Activated naive CD4-positive, alpha-beta T cell treated with Interleukin-2 at 50 U/mL for 16 hours (primary cell): ENCODE measurements around the gene TPSD1.
"Not testable (repeated sequence)": the region's sequence is repeated elsewhere in the genome, so short reads cannot be mapped to it uniquely, and the experiment has no call there.

Experiments used
- DNase-seq: peaks from one replicate; pipeline ENCODE4 v3.0.0-alpha.2; 2020

The TPSD1 gene

GRCh38 chr16:1221628-1222552 is 34.0 kb upstream of the TPSD1 start:
- DNase-seq = no peak

GRCh38 chr16:1222553-1223354 is 33.1 kb upstream of the TPSD1 start:
- no peak for DNase-seq

- DNase-seq = no peak
Measured at GRCh38 chr16:1223355-1224214, 32.3 kb upstream of the TPSD1 start.

GRCh38 chr16:1224558-1224957 is 31.3 kb upstream of the TPSD1 start:
- no peak for DNase-seq

- no peak for DNase-seq
Measured at GRCh38 chr16:1225051-1225451, 30.8 kb upstream of the TPSD1 start, which contains the start of gene TPSG1. Gene TPSG1 (minus strand): TSS chr16:1225268. CDS start chr16:1225252, 16 bp downstream.

GRCh38 chr16:1225728-1226311 is 30.0 kb upstream of the TPSD1 start:
- DNase-seq = not testable (repeated sequence)

- DNase-seq = not testable (repeated sequence)
Measured at GRCh38 chr16:1226692-1227091, 29.2 kb upstream of the TPSD1 start.

- DNase-seq = not testable (repeated sequence)
Measured at GRCh38 chr16:1228227-1228626, 27.6 kb upstream of the TPSD1 start.

- not testable (repeated sequence) for DNase-seq
Measured at GRCh38 chr16:1229476-1229875, 26.4 kb upstream of the TPSD1 start.

GRCh38 chr16:1230084-1230470 is 25.8 kb upstream of the TPSD1 start, which contains the start of gene TPSB2:
Gene TPSB2 (minus strand): TSS chr16:1230184. CDS start chr16:1229951, 233 bp downstream.
- DNase-seq = not testable (repeated sequence)

- DNase-seq = not testable (repeated sequence)
Measured at GRCh38 chr16:1230471-1231212, 25.2 kb upstream of the TPSD1 start.

GRCh38 chr16:1231301-1231700 is 24.6 kb upstream of the TPSD1 start:
- not testable (repeated sequence) for DNase-seq

- DNase-seq = not testable (repeated sequence)
Measured at GRCh38 chr16:1232049-1232748, 23.7 kb upstream of the TPSD1 start.

GRCh38 chr16:1236659-1237058 is 19.2 kb upstream of the TPSD1 start:
- DNase-seq = not testable (repeated sequence)

- DNase-seq = no peak
Measured at GRCh38 chr16:1237990-1238389, 17.9 kb upstream of the TPSD1 start.

GRCh38 chr16:1238909-1239308 is 17.0 kb upstream of the TPSD1 start:
- DNase-seq = not testable (repeated sequence)

- not testable (repeated sequence) for DNase-seq
Measured at GRCh38 chr16:1239575-1239974, 16.3 kb upstream of the TPSD1 start.

GRCh38 chr16:1240436-1240835 is 15.4 kb upstream of the TPSD1 start, which contains the start of gene TPSAB1:
Gene TPSAB1 (plus strand): TSS chr16:1240705. CDS start chr16:1240939, 234 bp downstream.
- not testable (repeated sequence) for DNase-seq

- DNase-seq = not testable (repeated sequence)
Measured at GRCh38 chr16:1241081-1241480, 14.8 kb upstream of the TPSD1 start.

- DNase-seq = not testable (repeated sequence)
Measured at GRCh38 chr16:1243363-1243762, 12.5 kb upstream of the TPSD1 start.
